PC-3 (cell line): ENCODE results near the gene PLXNA4. TPM values are rescaled to one million over a fixed set of nuclear protein-coding genes. Genes with fewer than 3 reads are reported as not detected.

Source experiments
- ATAC-seq: fragments of 200-7000 bp; cut with Tn5 transposase; 2 replicates; pipeline ENCODE4 v1.9.1; 2020; ENCODE audit warnings: mild to moderate bottlenecking, moderate library complexity
- BruUV-seq: library from RNA; stranded (reverse); fragments of 400-500 nt; replicated peaks from 2 replicates; lab custom pipeline; 2021; lab: Mats Ljungman, UMichigan
- CTCF ChIA-PET: fragments of 300-600 bp; sonication (Branson Sonifier 250); formaldehyde crosslinking; loops from one replicate; lab custom pipeline; 2022; ENCODE audit warnings: antibody characterized with exemption; lab: Charles Lee
- POLR2A ChIA-PET: fragments of 300-600 bp; sonication (Branson Sonifier 250); formaldehyde crosslinking; loops from one replicate; lab custom pipeline; 2022; ENCODE audit warnings: antibody characterized with exemption; ENCODE audit not compliant: unreplicated experiment; lab: Charles Lee
- DNase-seq: peaks from one replicate; pipeline ENCODE4 v3.0.0-alpha.2; 2015
- H2AFZ ChIP-seq: fragments of 300-600 bp; sonication (generic); 2 replicates; pipeline ENCODE4 v1.6.0; 2016; ENCODE audit warnings: antibody characterized with exemption, low read length
- H3F3A ChIP-seq: fragments of 300-600 bp; sonication (generic); one replicate; pipeline ENCODE4 v1.6.0; 2017; ENCODE audit warnings: antibody characterized with exemption, low read length, control low read depth, mild to moderate bottlenecking; ENCODE audit not compliant: unreplicated experiment
- H3K27ac ChIP-seq: fragments of 300-600 bp; sonication (generic); 2 replicates; pipeline ENCODE4 v1.5.1; 2016; ENCODE audit warnings: mild to moderate bottlenecking, low read length
- H3K27me3 ChIP-seq: fragments of 300-600 bp; sonication (generic); 2 replicates; pipeline ENCODE4 v1.6.1; 2016; ENCODE audit warnings: low read length, mixed read lengths
- H3K36me3 ChIP-seq: fragments of 300-600 bp; sonication (generic); 2 replicates; pipeline ENCODE4 v1.6.1; 2016; ENCODE audit warnings: low read depth, mixed run types, low read length, mixed read lengths
- H3K4me1 ChIP-seq: fragments of 300-600 bp; sonication (generic); 2 replicates; pipeline ENCODE4 v1.5.1; 2016; ENCODE audit warnings: low read length; ENCODE audit not compliant: insufficient read depth
- H3K4me2 ChIP-seq: fragments of 300-600 bp; sonication (generic); 2 replicates; pipeline ENCODE4 v1.6.0; 2016; ENCODE audit warnings: low read length
- H3K4me3 ChIP-seq: fragments of 300-600 bp; sonication (generic); 2 replicates; pipeline ENCODE4 v1.5.1; 2016; ENCODE audit warnings: mild to moderate bottlenecking, low read length, mixed read lengths
- H3K79me2 ChIP-seq: fragments of 300-600 bp; sonication (generic); 2 replicates; pipeline ENCODE4 v1.6.1; 2017; ENCODE audit warnings: low read length, mixed read lengths
- H3K9ac ChIP-seq: fragments of 300-600 bp; sonication (generic); 2 replicates; pipeline ENCODE4 v1.6.0; 2016; ENCODE audit warnings: mild to moderate bottlenecking, low read length
- H3K9me2 ChIP-seq: fragments of 300-600 bp; sonication (generic); replicated peaks from 2 replicates; pipeline ENCODE4 v1.6.1; 2016; ENCODE audit warnings: mixed run types, low read length, mixed read lengths
- H3K9me3 ChIP-seq: fragments of 300-600 bp; sonication (generic); 2 replicates; pipeline ENCODE4 v1.6.1; 2016; ENCODE audit warnings: low read length, mixed read lengths
- H4K20me1 ChIP-seq: fragments of 300-600 bp; sonication (generic); 2 replicates; pipeline ENCODE4 v1.6.1; 2016; ENCODE audit warnings: low read length, mixed read lengths
- EZH2 ChIP-seq: fragments of 300-600 bp; sonication (generic); IDR thresholded peaks from one replicate; pipeline ENCODE4 v1.6.1; 2017; ENCODE audit warnings: antibody characterized with exemption, mild to moderate bottlenecking, low read length; ENCODE audit not compliant: unreplicated experiment
- EZH2phosphoT487 ChIP-seq: fragments of 300-600 bp; sonication (generic); IDR thresholded peaks from 2 replicates; pipeline ENCODE4 v1.6.1; 2018; ENCODE audit warnings: mild to moderate bottlenecking, antibody characterized with exemption, low read length, borderline replicate concordance
- intact Hi-C: fragments of 100-400 bp; cut with micrococcal nuclease; formaldehyde crosslinking; loops from 2 replicates; pipeline ENCODE4 v1.9.0; 2023
- total RNA-seq: library from RNA; depleted of rRNA; stranded (reverse); fragments of >200 nt; gene quantifications from 2 replicates; pipeline ENCODE4 v1.2.3, GENCODE V29; 2014
- TF ChIP-seq, protein P1 (sequence below): fragments of 300-600 bp; sonication (generic); conservative IDR thresholded peaks from 2 replicates; pipeline ENCODE4 v1.5.1; 2017; ENCODE audit warnings: antibody characterized with exemption, low read depth, mild to moderate bottlenecking, low read length

PLXNA4 gene
- total RNA-seq, 1 experiment from 2014 or later, result 1.2 TPM

DNA sequence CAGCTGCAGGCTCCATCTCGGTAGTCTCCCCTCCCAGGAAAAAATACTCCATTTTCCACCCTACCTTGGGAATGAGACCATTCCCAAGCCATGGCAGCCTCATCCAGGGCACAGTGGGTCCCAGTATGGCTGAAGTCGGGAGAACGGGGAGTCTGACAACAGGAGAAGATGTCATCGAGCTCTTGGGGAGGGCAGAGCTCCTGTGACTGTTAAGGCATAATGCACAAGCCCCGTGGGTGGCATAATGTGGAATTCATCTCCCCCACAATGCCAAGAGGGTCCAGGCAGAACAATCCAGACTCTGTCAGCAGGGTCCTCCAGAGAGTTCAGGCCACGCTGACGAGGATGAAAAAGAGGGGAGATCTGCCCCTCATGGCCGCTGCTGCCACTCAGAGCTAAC, 279.4 kb downstream of the PLXNA4 start:
- no peaks in the 10 kb centered on the region for H3K9me2 ChIP-seq
- no TSS peak for BruUV-seq
- no peak overlapping the region for H3K27ac ChIP-seq
- H3K4me3 ChIP-seq, result no peak overlapping the region
- POLR2A ChIA-PET, result no interaction called here
- H3K9me3 ChIP-seq, result no peaks in the 10 kb centered on the region
- no peaks in the 10 kb centered on the region for H3K36me3 ChIP-seq
- no peaks in the 10 kb centered on the region for H3F3A ChIP-seq
- no peaks in the 10 kb centered on the region for H3K27me3 ChIP-seq
- no peak overlapping the region for H3K9ac ChIP-seq
- intact Hi-C loops, result no loop called here
- peaks cover 19% of the 10 kb centered on the region for H3K4me1 ChIP-seq
- H3K4me2 ChIP-seq, result no peak overlapping the region
- H2AFZ ChIP-seq, result no peak overlapping the region
- ATAC-seq (no peak), DNase-seq (no peak)
- no peaks in the 10 kb centered on the region for H4K20me1 ChIP-seq
- TF ChIP-seq, protein P1, sequence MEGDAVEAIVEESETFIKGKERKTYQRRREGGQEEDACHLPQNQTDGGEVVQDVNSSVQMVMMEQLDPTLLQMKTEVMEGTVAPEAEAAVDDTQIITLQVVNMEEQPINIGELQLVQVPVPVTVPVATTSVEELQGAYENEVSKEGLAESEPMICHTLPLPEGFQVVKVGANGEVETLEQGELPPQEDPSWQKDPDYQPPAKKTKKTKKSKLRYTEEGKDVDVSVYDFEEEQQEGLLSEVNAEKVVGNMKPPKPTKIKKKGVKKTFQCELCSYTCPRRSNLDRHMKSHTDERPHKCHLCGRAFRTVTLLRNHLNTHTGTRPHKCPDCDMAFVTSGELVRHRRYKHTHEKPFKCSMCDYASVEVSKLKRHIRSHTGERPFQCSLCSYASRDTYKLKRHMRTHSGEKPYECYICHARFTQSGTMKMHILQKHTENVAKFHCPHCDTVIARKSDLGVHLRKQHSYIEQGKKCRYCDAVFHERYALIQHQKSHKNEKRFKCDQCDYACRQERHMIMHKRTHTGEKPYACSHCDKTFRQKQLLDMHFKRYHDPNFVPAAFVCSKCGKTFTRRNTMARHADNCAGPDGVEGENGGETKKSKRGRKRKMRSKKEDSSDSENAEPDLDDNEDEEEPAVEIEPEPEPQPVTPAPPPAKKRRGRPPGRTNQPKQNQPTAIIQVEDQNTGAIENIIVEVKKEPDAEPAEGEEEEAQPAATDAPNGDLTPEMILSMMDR, result no peak
- no peak for TF ChIP-seq EZH2phosphoT487
- H3K79me2 ChIP-seq, result no peaks in the 10 kb centered on the region
- CTCF ChIA-PET, result no interaction called here

DNA sequence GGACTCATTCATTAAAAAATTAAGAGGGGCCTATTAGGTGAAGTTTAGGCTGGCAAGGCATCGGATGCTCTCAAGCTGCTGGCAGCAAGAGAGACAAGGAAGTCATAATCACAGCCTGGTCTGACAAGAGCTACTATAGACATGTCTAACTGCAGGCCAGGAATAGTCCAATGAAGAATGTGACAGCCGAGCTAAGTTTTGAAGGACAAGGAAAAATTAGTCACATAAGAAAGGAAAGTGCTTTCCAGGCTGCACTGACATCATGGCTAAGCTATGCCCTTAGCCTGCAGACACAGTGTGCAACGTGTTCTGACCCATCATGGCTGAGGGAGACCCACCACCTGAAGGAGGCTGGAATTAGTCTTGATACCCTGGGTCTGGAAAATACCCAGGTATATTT, 281.1 kb downstream of the PLXNA4 start:
- Histone ChIP-seq H3K36me3 (no peaks in the 10 kb centered on the region), H3K9ac (no peak overlapping the region), H3K4me3 (no peak overlapping the region), H3K27me3 (no peaks in the 10 kb centered on the region), H3K9me3 (no peaks in the 10 kb centered on the region), H4K20me1 (no peaks in the 10 kb centered on the region), H3F3A (no peaks in the 10 kb centered on the region), H3K4me1 (peaks cover 19% of the 10 kb centered on the region), H3K4me2 (no peak overlapping the region), H3K27ac (no peak overlapping the region), H2AFZ (no peak overlapping the region), H3K79me2 (no peaks in the 10 kb centered on the region), H3K9me2 (no peaks in the 10 kb centered on the region)
- TF ChIP-seq EZH2phosphoT487 (no peak), EZH2 (no peak)
- TF ChIP-seq, protein P1, result no peak
- ATAC-seq (no peak), DNase-seq (no peak)
- intact Hi-C loops, result no loop called here
- ChIA-PET CTCF (no interaction called here), POLR2A (no interaction called here)
- no TSS peak for BruUV-seq

DNA sequence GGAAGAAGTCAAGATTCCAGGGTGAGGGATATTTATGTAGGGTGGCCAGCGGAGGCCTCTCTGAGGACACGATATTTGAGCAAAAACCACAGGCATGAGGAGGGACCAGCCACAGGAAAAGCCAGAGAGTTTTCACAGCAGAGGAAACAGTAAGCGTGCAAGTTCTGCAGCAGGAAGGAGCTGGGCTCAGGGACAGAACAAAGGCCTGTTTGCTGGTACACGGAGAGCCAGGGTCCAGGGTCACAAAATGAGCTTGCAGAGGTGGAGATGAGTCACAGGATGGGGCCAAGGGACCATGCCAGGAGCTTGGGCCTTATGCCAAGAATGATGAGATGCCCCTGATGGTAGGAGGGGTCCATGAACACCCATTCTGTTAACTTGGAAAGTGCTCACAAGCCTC, 283.5 kb downstream of the PLXNA4 start:
- H3F3A ChIP-seq, result no peaks in the 10 kb centered on the region
- no peaks in the 10 kb centered on the region for H3K27me3 ChIP-seq
- no TSS peak for BruUV-seq
- TF ChIP-seq EZH2, result no peak
- TF ChIP-seq EZH2phosphoT487, result no peak
- TF ChIP-seq, protein P1, result no peak
- H3K36me3 ChIP-seq, result no peaks in the 10 kb centered on the region
- DNase-seq, result peak; percentile 41
- H3K4me2 ChIP-seq, result no peak overlapping the region
- H3K9me3 ChIP-seq, result no peaks in the 10 kb centered on the region
- CTCF ChIA-PET, result interaction anchor here (0.7 kb wide), 1 partner anchor 288 kb away, joined by 3 read pairs; no protein-coding TSS in a partner anchor
- no peak overlapping the region for H3K9ac ChIP-seq
- no peak overlapping the region for H3K27ac ChIP-seq
- no peaks in the 10 kb centered on the region for H4K20me1 ChIP-seq
- H3K9me2 ChIP-seq, result no peaks in the 10 kb centered on the region
- H3K4me3 ChIP-seq, result no peak overlapping the region
- no peaks in the 10 kb centered on the region for H3K79me2 ChIP-seq
- peak; percentile 66 for ATAC-seq
- intact Hi-C loops, result no loop called here
- peaks cover 10% of the 10 kb centered on the region for H3K4me1 ChIP-seq
- POLR2A ChIA-PET, result no interaction called here
- H2AFZ ChIP-seq, result no peak overlapping the region
